Activated CD8-positive, alpha-beta memory T cell treated with anti-CD3 and anti-CD28 coated beads, Interleukin-2, amount 50 U/mL, for 24 hours (primary cell): ENCODE results near the gene CARS2.
"Not testable (repeated sequence)": the region's sequence is repeated elsewhere in the genome, so short reads cannot be mapped to it uniquely, and the experiment has no call there.

Source experiments
- DNase-seq: peaks from one replicate; pipeline ENCODE4 v3.0.0-alpha.2; 2020; ENCODE audit errors: extremely low read depth

The CARS2 gene

GRCh38 chr13:110618780-110619179 lies 87.1 kb downstream of the CARS2 start:
- DNase-seq: no peak

DNA sequence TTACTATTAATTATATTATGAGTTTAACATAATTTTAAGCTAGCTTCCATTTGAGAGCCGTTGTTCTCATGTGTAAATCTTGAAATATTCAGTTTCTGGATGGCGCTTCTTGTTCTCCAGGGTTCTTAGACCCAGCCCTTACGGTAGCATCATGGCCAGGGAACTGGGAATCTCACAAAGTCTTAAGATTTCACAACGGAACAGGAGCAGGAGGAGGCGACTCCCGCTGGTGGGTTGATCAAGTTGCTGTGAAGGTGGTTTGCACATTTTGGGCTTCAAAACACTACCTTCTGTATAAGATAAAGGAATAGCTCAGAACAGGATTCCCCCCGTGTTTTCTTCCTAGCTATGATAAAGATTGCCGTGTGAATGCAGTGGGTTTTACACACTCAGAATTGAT lies 87.7 kb downstream of the CARS2 start:
- DNase-seq: no peak

- no peak for DNase-seq
Measured at GRCh38 chr13:110617321-110618072, 88.4 kb downstream of the CARS2 start.

- DNase-seq: no peak
Measured at GRCh38 chr13:110616103-110617101, 89.5 kb downstream of the CARS2 start.

DNA sequence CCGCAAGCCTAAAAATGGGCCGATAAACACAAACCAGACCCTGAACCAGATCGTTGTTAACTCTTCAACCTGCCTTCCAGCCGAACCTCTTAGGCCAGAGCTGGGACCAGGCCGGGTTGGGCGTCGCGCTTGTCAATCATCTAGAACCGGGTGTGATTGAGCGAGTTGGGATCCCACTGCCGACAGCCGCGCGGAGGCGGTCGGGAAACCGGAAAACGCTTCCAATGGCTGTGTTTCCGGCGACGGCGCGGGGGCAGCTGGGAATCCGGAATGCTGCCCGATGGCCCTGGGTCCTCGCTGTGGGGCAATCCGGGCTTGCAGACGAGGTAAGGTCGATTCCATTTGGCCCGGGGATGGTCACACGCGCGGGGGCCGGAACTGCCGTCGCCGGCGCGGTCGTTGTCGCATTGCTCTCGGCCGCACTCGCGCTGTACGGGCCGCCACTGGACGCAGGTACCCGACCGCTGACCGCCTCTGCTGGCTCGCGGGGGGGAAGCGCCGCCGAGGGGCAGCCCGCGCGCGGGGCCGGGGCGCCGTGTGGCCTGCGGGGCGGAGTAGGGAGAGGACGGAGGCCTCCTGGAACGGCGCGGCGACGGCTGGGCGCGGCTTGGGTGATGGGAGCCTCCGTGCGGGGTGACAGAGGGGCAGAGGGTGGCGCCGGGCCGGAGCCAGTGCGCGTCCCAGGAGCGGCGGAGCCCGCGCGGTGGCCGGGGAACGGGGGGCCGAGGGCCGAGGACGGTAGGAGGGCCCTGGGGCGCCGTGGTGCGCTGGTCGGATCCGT lies 90.4 kb downstream of the CARS2 start, which contains the start of gene NAXD:
TSS of gene NAXD (plus strand) at position 224 of the 781 bp plus-strand sequence. CDS start at position 281, 57 bp downstream.
- DNase-seq: peak; percentile 73

- DNase-seq: no peak
Measured at GRCh38 chr13:110615005-110615321, 91.0 kb downstream of the CARS2 start.

GRCh38 chr13:110610955-110611595 lies 94.8 kb downstream of the CARS2 start:
- no peak for DNase-seq

DNA sequence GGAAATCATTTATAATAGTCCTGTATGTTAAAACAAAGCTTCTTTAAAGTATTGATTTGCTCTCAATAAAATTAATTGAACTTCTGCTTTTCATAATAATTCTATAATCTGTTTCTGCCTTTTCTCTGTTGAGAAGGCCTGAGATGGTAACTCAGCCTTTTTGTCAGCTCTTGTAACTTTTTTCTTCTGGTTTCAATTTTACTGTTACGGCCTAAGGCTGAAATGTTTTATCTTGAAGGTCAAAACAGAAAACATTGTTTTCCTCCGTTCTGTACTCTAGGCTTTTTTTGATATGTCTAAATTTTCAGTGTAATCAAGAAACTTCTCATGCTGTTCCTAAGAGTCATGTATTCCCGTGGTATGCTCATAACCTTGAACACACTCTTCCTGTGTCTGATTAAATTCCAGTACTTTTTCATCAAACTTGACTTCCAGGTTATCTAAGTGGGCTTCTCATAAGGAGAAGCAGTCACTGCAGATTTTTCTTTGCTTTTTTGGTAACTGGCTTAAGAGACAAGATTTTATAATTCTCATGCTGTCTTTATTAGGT lies 98.2 kb downstream of the CARS2 start:
- DNase-seq: no peak

DNA sequence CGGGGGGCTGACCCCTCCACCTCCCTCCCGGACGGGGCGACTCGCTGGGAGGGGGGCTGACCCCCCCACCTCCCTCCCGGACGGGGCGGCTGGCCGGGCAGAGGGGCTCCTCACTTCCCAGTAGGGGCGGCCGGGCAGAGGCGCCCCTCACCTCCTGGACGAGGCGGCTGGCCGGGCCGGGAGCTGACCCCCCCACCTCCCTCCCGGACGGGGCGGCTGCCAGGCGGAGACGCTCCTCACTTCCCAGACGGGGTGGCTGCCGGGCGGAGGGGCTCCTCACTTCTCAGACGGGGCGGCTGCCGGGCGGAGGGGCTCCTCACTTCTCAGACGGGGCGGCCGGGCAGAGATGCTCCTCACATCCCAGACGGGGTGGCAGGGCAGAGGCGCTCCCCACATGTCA lies 99.6 kb downstream of the CARS2 start:
- DNase-seq: not testable (repeated sequence)

DNA sequence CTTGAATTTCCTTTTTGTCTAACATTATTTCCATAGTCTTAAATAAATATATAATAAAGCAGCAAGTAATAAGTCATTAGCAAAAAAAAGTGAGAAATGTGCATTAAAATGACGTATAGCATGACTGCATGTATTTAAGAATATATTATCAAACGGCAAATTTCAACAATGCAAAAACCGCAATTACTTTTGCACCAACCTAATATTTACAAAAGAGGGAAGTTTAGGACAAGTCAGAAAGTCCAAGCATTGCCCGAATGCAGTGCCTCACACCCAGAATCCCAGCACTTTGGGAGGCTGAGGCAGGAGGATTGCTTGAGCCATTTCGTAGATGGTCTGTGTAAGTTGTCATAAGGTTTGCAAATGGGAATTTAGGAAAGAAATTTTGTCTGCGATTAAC lies 100.8 kb downstream of the CARS2 start:
- no peak for DNase-seq

DNA sequence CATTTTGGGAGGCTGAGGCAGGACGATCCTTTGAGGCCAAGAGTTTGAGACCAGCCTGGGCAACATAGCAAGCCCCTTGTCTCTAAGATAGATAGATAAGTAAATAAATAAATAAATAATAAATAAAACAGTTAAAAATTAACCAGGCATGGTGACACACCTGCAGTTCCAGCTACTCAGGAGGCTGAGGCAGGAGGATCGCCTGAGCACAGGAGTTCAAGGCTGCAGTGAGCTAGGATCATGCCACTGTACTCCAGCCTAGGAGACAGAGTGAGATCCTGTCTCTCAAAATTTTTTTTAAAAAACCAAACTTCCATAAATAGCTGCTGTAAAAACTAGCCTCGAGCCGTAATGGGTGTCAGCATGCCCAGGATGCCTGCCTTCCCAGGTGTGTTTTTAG lies 104.9 kb downstream of the CARS2 start:
- DNase-seq: no peak

DNA sequence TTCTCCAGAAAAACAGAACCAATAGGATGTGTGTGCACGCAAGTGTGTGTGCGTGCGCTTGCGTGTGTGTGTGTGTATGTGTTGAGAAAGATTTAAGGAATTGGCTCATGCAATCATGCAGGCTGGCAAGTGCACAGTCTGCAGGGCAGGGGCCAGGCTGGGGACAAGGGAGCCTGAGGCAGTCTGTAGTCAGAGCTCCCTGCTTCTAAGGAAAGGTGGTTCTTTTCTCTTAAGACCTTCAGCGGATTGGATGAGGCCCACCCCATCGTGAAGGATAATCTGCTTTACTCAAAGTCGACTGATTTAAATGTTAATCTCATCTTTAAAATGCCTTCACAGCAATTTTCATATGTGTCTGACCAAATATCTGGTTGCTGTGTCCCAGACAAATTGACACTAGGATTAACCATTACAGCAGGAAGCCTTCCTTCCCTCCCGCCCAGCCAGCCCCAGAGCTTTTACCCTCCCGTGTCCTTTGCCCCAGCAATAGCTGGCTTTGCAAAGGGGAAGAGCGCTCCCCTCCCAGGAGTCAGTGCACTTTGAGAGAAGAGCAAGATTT lies 105.6 kb downstream of the CARS2 start:
- no peak for DNase-seq

DNA sequence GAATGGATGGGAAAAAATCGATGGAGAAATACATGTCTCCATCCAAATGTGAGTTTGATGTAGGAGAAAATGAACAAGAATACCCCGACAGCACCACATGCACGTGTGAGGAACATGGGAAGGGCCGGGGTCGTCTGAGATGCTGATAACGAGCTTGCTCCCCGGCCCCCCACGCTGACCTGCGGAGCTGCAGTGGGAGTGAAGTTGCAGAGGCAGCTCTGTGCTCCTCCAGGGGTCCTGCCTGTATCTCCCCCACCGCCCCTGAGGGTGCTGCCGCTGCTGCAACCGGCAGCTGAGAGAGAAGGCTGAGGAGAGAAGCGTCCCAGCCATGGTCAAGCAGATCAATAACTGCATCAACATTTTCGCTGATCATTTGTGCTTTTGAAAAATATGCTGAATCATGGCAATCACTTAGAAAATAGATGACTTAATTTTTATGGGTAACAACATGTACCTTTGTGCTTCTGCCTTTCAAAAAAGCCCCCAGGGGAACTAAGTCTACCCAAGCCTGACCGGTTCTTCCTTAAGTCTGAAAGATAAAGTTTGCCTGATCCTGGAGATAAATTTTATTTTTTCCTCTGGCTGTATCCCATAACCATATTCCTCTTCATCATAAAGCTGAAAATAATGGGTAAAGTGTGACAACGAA lies 108.8 kb downstream of the CARS2 start:
- no peak for DNase-seq

DNA sequence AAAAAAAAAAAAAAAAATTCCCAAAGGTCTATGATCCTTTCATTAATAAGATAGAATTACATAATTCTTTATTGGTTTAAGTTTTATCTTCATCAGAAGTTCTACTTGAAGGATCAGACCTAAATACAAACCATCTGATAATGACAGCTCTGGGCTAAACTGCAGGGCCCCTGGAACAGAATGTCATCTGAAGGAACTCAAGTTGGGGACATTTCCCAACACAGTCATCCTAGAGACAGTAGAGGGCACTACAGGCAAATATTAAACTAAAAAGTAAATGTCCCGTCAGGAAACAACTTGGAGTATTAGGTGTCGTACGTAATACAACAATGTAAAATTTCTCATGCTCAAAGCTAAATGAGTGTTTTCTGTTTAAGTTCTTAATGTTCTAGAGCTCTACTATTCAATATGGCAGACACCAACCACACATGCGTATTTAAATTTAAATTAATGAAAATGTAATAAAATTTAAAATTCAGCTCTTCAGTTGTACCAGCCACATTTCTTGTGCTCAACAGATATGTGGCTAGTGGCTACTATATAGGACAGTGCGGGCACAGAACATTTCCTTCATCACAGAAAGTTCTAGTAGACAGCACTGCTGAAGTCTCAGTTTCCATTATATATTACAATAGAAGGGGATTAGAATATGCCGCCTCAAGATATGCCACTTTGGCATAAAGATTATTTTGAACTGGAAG lies 112.3 kb downstream of the CARS2 start:
- no peak for DNase-seq

GRCh38 chr13:110592665-110593064 lies 113.3 kb downstream of the CARS2 start:
- DNase-seq: no peak
